HG02884 (cell line): ENCODE results near the gene CLECL1.
"Not testable (repeated sequence)": the region's sequence is repeated elsewhere in the genome, so short reads cannot be mapped to it uniquely, and the experiment has no call there.

ENCODE experiments used
- ATAC-seq: cut with Tn5 transposase; IDR thresholded peaks from one replicate; pipeline ENCODE4 v1.9.1; 2021; ENCODE audit warnings: mild to moderate bottlenecking, moderate library complexity; ENCODE audit not compliant: unreplicated experiment

The CLECL1 gene

GRCh38 chr12:9698681-9699080, 34.2 kb downstream of the CLECL1 start:
- no peak for ATAC-seq

GRCh38 chr12:9697619-9698018, 35.3 kb downstream of the CLECL1 start:
- no peak for ATAC-seq

- not testable (repeated sequence) for ATAC-seq
These were observed 37.2 kb downstream of the CLECL1 start for GRCh38 chr12:9695661-9696060.

- not testable (repeated sequence) for ATAC-seq
These were observed 37.7 kb downstream of the CLECL1 start for GRCh38 chr12:9695150-9695549.

- no peak for ATAC-seq
These were observed 38.7 kb downstream of the CLECL1 start for GRCh38 chr12:9694241-9694640.

- no peak for ATAC-seq
These were observed 40.0 kb downstream of the CLECL1 start for GRCh38 chr12:9692909-9693308.

GRCh38 chr12:9687228-9687627, 45.7 kb downstream of the CLECL1 start:
- ATAC-seq: no peak

GRCh38 chr12:9685915-9686314, 47.0 kb downstream of the CLECL1 start:
- ATAC-seq: no peak

- ATAC-seq: not testable (repeated sequence)
These were observed 47.5 kb downstream of the CLECL1 start for GRCh38 chr12:9685366-9685765.

- ATAC-seq: not testable (repeated sequence)
These were observed 49.9 kb downstream of the CLECL1 start for GRCh38 chr12:9682949-9683348.

- ATAC-seq: not testable (repeated sequence)
These were observed 50.4 kb downstream of the CLECL1 start for GRCh38 chr12:9682508-9682907.

- ATAC-seq: no peak
These were observed 58.7 kb downstream of the CLECL1 start for GRCh38 chr12:9674226-9674590.

- peak; percentile 38 for ATAC-seq
These were observed 59.3 kb downstream of the CLECL1 start for GRCh38 chr12:9673404-9674225.
